ENCODE results near the gene TBC1D13.
"Not testable (repeated sequence)": the region's sequence is repeated elsewhere in the genome, so short reads cannot be mapped to it uniquely, and the experiment has no call there.

TBC1D13 gene

DNA sequence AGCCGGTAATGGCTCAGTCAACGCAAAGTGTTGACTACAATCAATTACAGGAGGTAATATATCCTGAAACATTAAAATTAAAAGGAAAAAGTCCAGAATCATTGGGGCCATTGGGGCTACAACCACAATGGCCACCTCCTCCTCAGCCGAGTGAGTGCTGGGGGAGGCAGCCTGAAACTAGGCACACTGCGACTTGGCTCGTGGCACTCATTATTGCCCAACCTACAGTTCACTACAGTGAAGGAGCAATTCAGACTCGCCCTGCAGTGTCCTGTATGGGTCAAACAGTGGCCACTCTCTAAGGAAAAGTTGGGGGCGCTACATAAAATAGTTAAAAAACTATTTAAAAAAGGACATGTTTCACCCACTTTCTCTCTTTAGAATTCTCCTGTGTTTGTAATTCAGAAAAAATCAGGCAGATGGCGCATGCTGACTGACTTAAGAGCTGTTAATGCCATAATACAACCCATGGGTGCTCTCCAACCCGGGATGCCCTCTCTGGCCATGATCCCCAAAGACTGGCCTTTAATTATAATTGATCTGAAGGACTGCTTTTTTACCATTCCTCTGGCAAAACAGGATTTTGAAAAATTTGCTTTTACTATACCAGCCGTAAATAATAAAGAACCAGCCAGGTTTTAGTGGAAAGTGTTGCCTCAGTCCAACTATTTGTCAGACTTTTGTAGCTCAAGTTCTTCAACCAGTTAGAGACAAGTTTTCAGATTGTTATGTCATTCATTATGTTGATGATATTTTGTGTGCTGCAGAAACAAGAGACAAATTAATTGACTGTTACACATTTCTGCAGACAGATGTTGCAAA is 64.9 kb downstream of the TBC1D13 start:
- DNase-seq = peak in 1 of 3 experiments; percentile 14
- peaks cover 2 to 11% of the 10 kb centered on the region in 2 donors for H3K9me3 Mint-ChIP-seq
- not testable (repeated sequence) for H3K27me3 Mint-ChIP-seq; H3K36me3 Mint-ChIP-seq (ENCODE audit: insufficient read depth); ATAC-seq (replicated peaks); H3K27ac Mint-ChIP-seq; H3K4me3 Mint-ChIP-seq; H3K4me1 Mint-ChIP-seq (ENCODE audit: low read depth in 2 of 2)

DNA sequence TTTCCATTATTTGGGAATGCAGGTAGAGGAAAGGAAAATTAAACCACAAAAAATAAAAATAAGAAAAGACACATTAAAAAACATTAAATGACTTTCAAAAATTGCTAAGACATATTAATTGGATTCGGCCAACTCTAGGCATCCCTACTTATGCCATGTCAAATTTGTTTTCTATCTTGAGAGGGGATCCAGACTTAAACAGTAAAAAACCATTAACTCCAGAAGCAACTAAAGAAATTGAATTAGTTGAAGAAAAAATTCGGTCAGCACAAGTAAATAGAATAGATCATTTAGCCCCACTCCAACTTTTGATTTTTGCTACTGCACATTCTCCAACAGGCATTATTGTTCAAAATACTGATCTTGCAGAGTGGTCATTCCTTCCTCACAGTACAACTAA is 65.6 kb downstream of the TBC1D13 start:
- H3K4me3 Mint-ChIP-seq; H3K4me1 Mint-ChIP-seq (ENCODE audit: low read depth in 2 of 2); H3K27ac Mint-ChIP-seq; H3K27me3 Mint-ChIP-seq; ATAC-seq (replicated peaks); H3K36me3 Mint-ChIP-seq (ENCODE audit: insufficient read depth); DNase-seq: not testable (repeated sequence)
- peaks cover 2 to 11% of the 10 kb centered on the region in 2 donors for H3K9me3 Mint-ChIP-seq

GRCh38 chr9:128854454-128854853 is 67.4 kb downstream of the TBC1D13 start:
- H3K27me3 Mint-ChIP-seq; ATAC-seq (replicated peaks); H3K27ac Mint-ChIP-seq; H3K4me1 Mint-ChIP-seq (ENCODE audit: low read depth in 2 of 2); H3K4me3 Mint-ChIP-seq; DNase-seq: not testable (repeated sequence)
- Mint-ChIP-seq H3K9me3 (peaks cover 2 to 11% of the 10 kb centered on the region in 2 donors), H3K36me3 (ENCODE audit: insufficient read depth) (peaks cover 15% of the 10 kb centered on the region)

DNA sequence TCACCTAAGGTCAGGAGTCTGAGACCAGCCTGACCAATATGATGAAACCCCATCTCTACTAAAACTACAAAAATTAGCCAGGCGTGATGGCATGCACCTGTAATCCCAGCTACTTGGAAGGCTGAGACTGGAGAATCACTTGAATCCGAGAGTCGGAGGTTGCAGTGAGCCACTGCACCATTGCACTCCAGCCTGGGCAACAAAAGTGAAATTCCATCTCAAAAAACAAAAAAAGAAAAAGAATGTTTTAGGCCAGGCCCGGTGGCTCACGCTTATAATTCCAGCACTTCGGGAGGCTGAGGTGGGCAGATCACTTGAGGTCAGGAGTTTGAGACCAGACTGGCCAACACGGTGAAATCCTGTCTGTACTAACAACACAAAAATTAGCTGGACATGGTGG is 71.4 kb downstream of the TBC1D13 start:
- not testable (repeated sequence) for H3K4me3 Mint-ChIP-seq; DNase-seq; H3K9me3 Mint-ChIP-seq; ATAC-seq (replicated peaks); H3K4me1 Mint-ChIP-seq (ENCODE audit: low read depth in 2 of 2); H3K27ac Mint-ChIP-seq; H3K27me3 Mint-ChIP-seq
- H3K36me3 Mint-ChIP-seq (ENCODE audit: insufficient read depth) = peaks cover 11% of the 10 kb centered on the region

Measured in effector memory CD8-positive, alpha-beta T cell (primary cell).